HEK293 (cell line): ENCODE measurements around the gene USP1.
A peak's percentile ranks its signal among the peaks of the same experiment; 100 is the strongest.

Experiments used
- AEBP2 ChIP-seq: fragments of 450-650 bp; formaldehyde crosslinking; IDR thresholded peaks from 2 replicates; pipeline ENCODE4 v1.5.1; 2016; ENCODE audit warnings: missing biosample characterization, missing genetic modification characterization, borderline replicate concordance
- GLI4 ChIP-seq: fragments of 450-650 bp; formaldehyde crosslinking; IDR thresholded peaks from 2 replicates; pipeline ENCODE4 v1.5.1; 2016; ENCODE audit warnings: missing biosample characterization, missing genetic modification characterization
- INSM2 ChIP-seq: fragments of 450-650 bp; formaldehyde crosslinking; IDR thresholded peaks from 2 replicates; pipeline ENCODE4 v1.5.1; 2016; ENCODE audit warnings: missing biosample characterization, missing genetic modification characterization
- SETDB1 ChIP-seq: IDR thresholded peaks from one replicate; pipeline ENCODE4 v1.6.1; 2017; ENCODE audit warnings: mild to moderate bottlenecking, low read length, moderate library complexity, mixed read lengths; ENCODE audit not compliant: insufficient read length
- TCF7L2 ChIP-seq: IDR thresholded peaks from 2 replicates; pipeline ENCODE4 v1.6.1; 2011; ENCODE audit warnings: low read depth, mild to moderate bottlenecking, inconsistent platforms, low read length, moderate library complexity, borderline replicate concordance
- ZBTB1 ChIP-seq: fragments of 450-650 bp; formaldehyde crosslinking; IDR thresholded peaks from 2 replicates; pipeline ENCODE4 v1.5.1; 2016; ENCODE audit warnings: missing biosample characterization, missing genetic modification characterization
- ZBTB11 ChIP-seq: fragments of 450-650 bp; formaldehyde crosslinking; conservative IDR thresholded peaks from 2 replicates; pipeline ENCODE4 v1.5.1; 2016; ENCODE audit warnings: low read depth, missing biosample characterization, missing genetic modification characterization
- ZBTB21 ChIP-seq: fragments of 450-650 bp; formaldehyde crosslinking; IDR thresholded peaks from 2 replicates; pipeline ENCODE4 v1.5.1; 2017; ENCODE audit warnings: missing biosample characterization, missing genetic modification characterization
- ZBTB26 ChIP-seq: fragments of 450-650 bp; formaldehyde crosslinking; optimal IDR thresholded peaks from 2 replicates; pipeline ENCODE3; 2016; ENCODE audit warnings: missing biosample characterization, mild to moderate bottlenecking, missing genetic modification characterization
- ZFP37 ChIP-seq: fragments of 450-650 bp; formaldehyde crosslinking; IDR thresholded peaks from 2 replicates; pipeline ENCODE4 v1.5.1; 2016; ENCODE audit warnings: missing biosample characterization, missing genetic modification characterization
- ZNF138 ChIP-seq: fragments of 450-650 bp; formaldehyde crosslinking; IDR thresholded peaks from 2 replicates; pipeline ENCODE4 v1.5.1; 2016; ENCODE audit warnings: missing biosample characterization, missing genetic modification characterization, borderline replicate concordance
- ZNF174 ChIP-seq: fragments of 450-650 bp; formaldehyde crosslinking; IDR thresholded peaks from 2 replicates; pipeline ENCODE4 v1.5.0; 2017; ENCODE audit warnings: missing biosample characterization, mild to moderate bottlenecking, missing genetic modification characterization
- ZNF202 ChIP-seq: fragments of 450-650 bp; formaldehyde crosslinking; IDR thresholded peaks from 2 replicates; pipeline ENCODE4 v1.5.1; 2016; ENCODE audit warnings: missing biosample characterization, missing genetic modification characterization, borderline replicate concordance
- ZNF362 ChIP-seq: fragments of 450-650 bp; formaldehyde crosslinking; IDR thresholded peaks from 2 replicates; pipeline ENCODE4 v1.5.1; 2016; ENCODE audit warnings: missing biosample characterization, missing genetic modification characterization
- ZNF518A ChIP-seq: fragments of 450-650 bp; formaldehyde crosslinking; conservative IDR thresholded peaks from 2 replicates; pipeline ENCODE4 v1.5.1; 2016; ENCODE audit warnings: low read depth, missing biosample characterization, missing genetic modification characterization
- ZNF660 ChIP-seq: fragments of 450-650 bp; IDR thresholded peaks from 2 replicates; pipeline ENCODE4 v1.5.1; 2018; ENCODE audit warnings: missing biosample characterization, mild to moderate bottlenecking, missing genetic modification characterization
- ZNF664 ChIP-seq: fragments of 450-650 bp; formaldehyde crosslinking; IDR thresholded peaks from 2 replicates; pipeline ENCODE4 v1.5.1; 2016; ENCODE audit warnings: missing biosample characterization, missing genetic modification characterization
- ZNF670 ChIP-seq: fragments of 450-650 bp; formaldehyde crosslinking; IDR thresholded peaks from 2 replicates; pipeline ENCODE4 v1.5.1; 2016; ENCODE audit warnings: missing biosample characterization, missing genetic modification characterization, low read depth
- ZNF768 ChIP-seq: fragments of 450-650 bp; formaldehyde crosslinking; IDR thresholded peaks from 2 replicates; pipeline ENCODE4 v1.5.1; 2018; ENCODE audit warnings: missing biosample characterization, mild to moderate bottlenecking, missing genetic modification characterization
- ZSCAN18 ChIP-seq: fragments of 450-650 bp; formaldehyde crosslinking; IDR thresholded peaks from 2 replicates; pipeline ENCODE4 v1.5.1; 2016; ENCODE audit warnings: missing biosample characterization, missing genetic modification characterization
- ZSCAN5A ChIP-seq: fragments of 450-650 bp; formaldehyde crosslinking; IDR thresholded peaks from 2 replicates; pipeline ENCODE4 v1.5.1; 2016; ENCODE audit warnings: missing biosample characterization, missing genetic modification characterization
- ZXDB ChIP-seq: fragments of 450-650 bp; formaldehyde crosslinking; IDR thresholded peaks from 2 replicates; pipeline ENCODE4 v1.5.1; 2016; ENCODE audit warnings: missing biosample characterization, missing genetic modification characterization

USP1 gene

GRCh38 chr1:62436039-62436465, 797 bp upstream of the USP1 start (continued):
- TF ChIP-seq INSM2, result no peak
- TF ChIP-seq TCF7L2, result no peak
- no peak for TF ChIP-seq ZSCAN5A (tag by site-specific recombination)
- TF ChIP-seq ZXDB (tag by site-specific recombination), result peak; percentile 50; the same call in 1 of the 2 replicates
- no peak for TF ChIP-seq ZBTB21 (tag by site-specific recombination)
- no peak for TF ChIP-seq ZNF768 (tag by site-specific recombination)
- no peak for TF ChIP-seq ZNF362 (tag by site-specific recombination)
- TF ChIP-seq ZBTB11 (tag by site-specific recombination), result peak; percentile 36
- no peak for TF ChIP-seq ZNF174 (tag by site-specific recombination)
- TF ChIP-seq ZSCAN18 (tag by site-specific recombination), result no peak
- TF ChIP-seq ZNF202, result no peak
- no peak for TF ChIP-seq AEBP2 (tag by site-specific recombination)
- TF ChIP-seq ZNF138 (tag by site-specific recombination), result no peak
- TF ChIP-seq SETDB1, result no peak
- TF ChIP-seq ZFP37 (tag by site-specific recombination), result peak; percentile 95
- TF ChIP-seq GLI4, result no peak
- peak; percentile 38; the same call in 1 of the 2 replicates for TF ChIP-seq ZNF518A (tag by site-specific recombination)
- peak; percentile 89 for TF ChIP-seq ZNF660 (tag by site-specific recombination)
- no peak for TF ChIP-seq ZNF670 (tag by site-specific recombination)
- peak; percentile 37 for TF ChIP-seq ZBTB26 (tag by site-specific recombination)
- TF ChIP-seq ZBTB1, result no peak
- TF ChIP-seq ZNF664 (tag by site-specific recombination), result no peak; the same call in 1 of the 2 replicates
